Rectal smooth muscle tissue (tissue), 1 donor: ENCODE results near the gene ADGRL3.

Source experiments
- H3K27ac ChIP-seq: one replicate; pipeline ENCODE4 v1.7.0; 2013; ENCODE audit warnings: low read depth, low read length, inconsistent platforms
- H3K27me3 ChIP-seq: one replicate; pipeline ENCODE4 v1.7.0; 2013; ENCODE audit warnings: low read length; ENCODE audit not compliant: control insufficient read depth, insufficient read depth
- H3K36me3 ChIP-seq: one replicate; pipeline ENCODE4 v1.7.0; 2013; ENCODE audit warnings: low read length; ENCODE audit not compliant: control insufficient read depth, insufficient read depth
- H3K4me1 ChIP-seq: one replicate; pipeline ENCODE4 v1.7.0; 2013; ENCODE audit warnings: low read length; ENCODE audit not compliant: control insufficient read depth, insufficient read depth
- H3K4me3 ChIP-seq: one replicate; pipeline ENCODE4 v1.7.0; 2013; ENCODE audit warnings: low read length
- H3K9ac ChIP-seq: one replicate; pipeline ENCODE4 v1.7.0; 2013; ENCODE audit warnings: low read length

The ADGRL3 gene

DNA sequence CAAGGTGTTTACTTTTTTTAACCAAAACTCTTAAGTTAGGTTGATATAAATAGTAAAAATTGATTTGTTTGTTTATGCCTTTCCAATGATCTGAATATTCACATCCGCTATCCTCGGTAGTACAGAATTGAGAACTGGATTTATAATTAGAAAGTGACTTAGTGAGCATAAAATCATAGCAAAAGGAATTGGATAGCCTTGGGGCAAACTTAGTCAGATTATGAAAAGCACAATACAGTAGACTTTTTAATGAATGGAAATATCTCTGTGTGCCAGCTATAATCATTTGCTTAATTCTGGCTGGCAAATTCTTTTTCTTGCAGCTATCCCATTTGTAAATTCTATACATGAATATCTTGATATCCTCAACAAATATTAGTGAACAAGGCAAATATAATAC lies 713.5 kb downstream of the ADGRL3 start:
- no peak overlapping the region for H3K9ac ChIP-seq

GRCh38 chr4:61915501-61915900 lies 715.4 kb downstream of the ADGRL3 start:
- Histone ChIP-seq H3K4me1 (no peaks in the 10 kb centered on the region), H3K27me3 (no peaks in the 10 kb centered on the region), H3K36me3 (no peaks in the 10 kb centered on the region), H3K27ac (no peak overlapping the region), H3K9ac (no peak overlapping the region), H3K4me3 (no peak overlapping the region)

More for the DNA sequence above, 713.5 kb downstream of the ADGRL3 start:
- Histone ChIP-seq H3K27ac (no peak overlapping the region), H3K4me3 (no peak overlapping the region), H3K27me3 (no peaks in the 10 kb centered on the region), H3K36me3 (no peaks in the 10 kb centered on the region), H3K4me1 (no peaks in the 10 kb centered on the region)

DNA sequence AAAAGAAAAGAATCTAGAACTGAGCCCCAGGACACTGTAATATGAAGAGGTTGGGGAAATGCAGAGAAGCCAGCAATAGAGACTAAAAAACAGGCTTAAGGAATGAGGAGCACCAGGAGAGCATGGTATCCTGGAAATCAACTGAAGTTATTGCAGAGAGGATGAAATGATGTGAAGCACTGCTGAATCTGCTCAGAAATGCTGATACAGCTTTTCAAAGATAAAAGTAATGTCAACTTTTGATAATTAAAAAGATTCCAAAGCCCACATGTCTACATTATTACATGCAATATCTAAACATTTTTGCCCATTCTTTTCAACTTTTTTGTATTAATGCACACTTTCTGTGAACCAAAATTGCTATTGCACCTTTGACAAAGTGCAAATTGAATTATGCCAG lies 718.4 kb downstream of the ADGRL3 start:
- Histone ChIP-seq H3K27me3 (no peaks in the 10 kb centered on the region), H3K4me1 (no peaks in the 10 kb centered on the region), H3K36me3 (no peaks in the 10 kb centered on the region), H3K27ac (no peak overlapping the region), H3K9ac (no peak overlapping the region), H3K4me3 (no peak overlapping the region)

DNA sequence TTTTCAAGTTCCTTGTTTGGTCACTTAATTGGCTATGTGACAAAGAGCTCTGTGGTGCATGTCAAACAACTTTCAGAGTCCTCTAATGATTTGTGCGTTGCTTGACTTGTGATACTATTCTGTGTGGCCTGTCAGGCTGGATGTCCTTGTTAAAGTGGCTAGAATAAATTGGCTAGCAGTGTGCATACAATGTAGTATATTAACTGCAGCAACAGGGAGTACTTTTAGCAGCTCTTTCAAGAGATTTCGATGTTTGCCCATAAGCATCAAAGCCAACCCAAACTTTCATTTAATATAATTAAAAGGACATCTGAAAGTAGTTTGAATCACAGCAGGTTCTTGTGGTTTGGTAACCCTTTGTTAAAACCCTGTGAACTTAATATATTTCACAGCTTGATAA lies 718.9 kb downstream of the ADGRL3 start:
- H3K36me3 ChIP-seq: no peaks in the 10 kb centered on the region
- H3K4me1 ChIP-seq: no peaks in the 10 kb centered on the region
- no peak overlapping the region for H3K4me3 ChIP-seq
- H3K27ac ChIP-seq: no peak overlapping the region
- H3K27me3 ChIP-seq: no peaks in the 10 kb centered on the region
- no peak overlapping the region for H3K9ac ChIP-seq

DNA sequence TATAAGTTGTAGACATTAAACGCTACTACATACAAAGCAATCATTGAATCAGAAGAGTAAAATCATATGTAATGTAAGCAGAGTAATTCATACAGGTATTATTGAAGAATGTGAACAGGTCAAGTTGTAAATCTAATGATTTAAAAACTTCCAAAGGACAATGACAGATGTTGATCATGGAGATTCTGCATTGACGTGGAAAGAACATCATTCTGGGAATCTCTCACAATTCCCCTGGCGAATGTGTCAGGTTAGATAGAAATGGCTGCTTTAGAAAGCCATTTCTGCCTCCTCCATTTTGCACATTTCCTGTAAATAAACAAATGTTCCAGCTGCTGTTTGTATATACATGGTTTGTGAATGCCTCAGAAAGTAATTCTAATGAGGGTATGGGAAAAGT lies 719.4 kb downstream of the ADGRL3 start:
- Histone ChIP-seq H3K27ac (no peak overlapping the region), H3K4me1 (no peaks in the 10 kb centered on the region), H3K9ac (no peak overlapping the region), H3K36me3 (no peaks in the 10 kb centered on the region), H3K27me3 (no peaks in the 10 kb centered on the region), H3K4me3 (no peak overlapping the region)

DNA sequence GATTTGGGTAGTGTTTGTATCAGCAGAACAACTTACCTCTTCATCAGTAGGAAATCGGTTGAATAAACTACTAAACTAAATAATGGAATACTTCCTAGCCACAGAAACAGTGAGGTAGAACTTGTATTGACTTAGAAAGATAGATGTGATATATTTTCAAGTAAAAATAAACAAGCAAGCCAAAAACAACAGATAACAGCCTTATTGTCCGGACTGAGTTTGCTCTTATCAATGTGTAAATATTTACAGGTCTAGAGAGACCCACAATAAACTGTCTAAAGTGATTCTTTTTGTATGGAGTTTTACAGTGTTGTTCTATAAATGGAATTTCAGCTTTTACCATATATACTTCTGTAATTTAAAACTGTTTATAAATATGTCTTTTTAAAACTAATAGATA lies 721.8 kb downstream of the ADGRL3 start:
- Histone ChIP-seq H3K4me3 (no peak overlapping the region), H3K36me3 (no peaks in the 10 kb centered on the region), H3K27ac (no peak overlapping the region), H3K9ac (no peak overlapping the region), H3K27me3 (no peaks in the 10 kb centered on the region), H3K4me1 (no peaks in the 10 kb centered on the region)

- Histone ChIP-seq H3K4me3 (no peak overlapping the region), H3K9ac (no peak overlapping the region), H3K36me3 (no peaks in the 10 kb centered on the region), H3K27ac (no peak overlapping the region), H3K27me3 (no peaks in the 10 kb centered on the region), H3K4me1 (no peaks in the 10 kb centered on the region)
These were observed 722.6 kb downstream of the ADGRL3 start for GRCh38 chr4:61922766-61923165.

DNA sequence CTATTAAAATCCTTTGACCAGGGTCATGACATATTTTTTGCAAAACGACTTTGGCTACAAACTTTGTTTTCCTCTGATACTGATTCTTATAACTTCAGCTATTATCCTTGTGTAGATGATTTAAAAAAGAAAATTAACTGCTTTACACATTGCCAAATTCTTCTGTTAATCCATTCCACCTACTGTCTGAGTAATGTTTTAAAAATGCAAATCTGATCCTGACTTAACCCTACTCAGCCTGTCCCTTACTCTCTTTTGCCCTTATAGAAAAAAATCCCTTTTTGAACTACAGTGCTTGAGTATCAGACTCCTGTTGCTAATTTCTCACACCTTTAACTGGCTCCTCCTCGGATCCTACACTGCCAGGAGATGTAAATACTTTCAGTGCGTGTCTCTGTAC lies 723.1 kb downstream of the ADGRL3 start:
- H3K36me3 ChIP-seq: no peaks in the 10 kb centered on the region
- no peaks in the 10 kb centered on the region for H3K4me1 ChIP-seq
- H3K27ac ChIP-seq: no peak overlapping the region
- no peaks in the 10 kb centered on the region for H3K27me3 ChIP-seq
- H3K4me3 ChIP-seq: no peak overlapping the region
- no peak overlapping the region for H3K9ac ChIP-seq

DNA sequence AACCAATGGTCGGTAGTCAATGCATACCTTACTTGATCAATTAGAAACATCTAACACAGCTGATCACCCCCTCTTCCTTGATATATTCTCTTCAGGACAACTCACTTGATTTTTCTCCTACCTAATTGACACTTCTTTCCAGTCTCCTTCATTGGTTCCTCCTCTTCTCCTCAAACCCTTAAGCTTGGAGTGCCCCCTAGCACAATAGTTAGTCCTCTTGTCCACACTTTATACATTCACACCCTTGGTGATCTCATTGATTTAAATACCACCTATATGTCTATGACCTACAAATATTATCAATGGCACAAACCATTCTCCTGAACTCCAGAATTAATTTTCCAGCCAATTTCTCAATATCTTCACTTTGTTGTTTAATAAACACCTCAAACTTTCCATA lies 724.0 kb downstream of the ADGRL3 start:
- no peak overlapping the region for H3K27ac ChIP-seq
- no peaks in the 10 kb centered on the region for H3K27me3 ChIP-seq
- H3K4me1 ChIP-seq: no peaks in the 10 kb centered on the region
- H3K36me3 ChIP-seq: no peaks in the 10 kb centered on the region
- H3K9ac ChIP-seq: no peak overlapping the region
- no peak overlapping the region for H3K4me3 ChIP-seq

DNA sequence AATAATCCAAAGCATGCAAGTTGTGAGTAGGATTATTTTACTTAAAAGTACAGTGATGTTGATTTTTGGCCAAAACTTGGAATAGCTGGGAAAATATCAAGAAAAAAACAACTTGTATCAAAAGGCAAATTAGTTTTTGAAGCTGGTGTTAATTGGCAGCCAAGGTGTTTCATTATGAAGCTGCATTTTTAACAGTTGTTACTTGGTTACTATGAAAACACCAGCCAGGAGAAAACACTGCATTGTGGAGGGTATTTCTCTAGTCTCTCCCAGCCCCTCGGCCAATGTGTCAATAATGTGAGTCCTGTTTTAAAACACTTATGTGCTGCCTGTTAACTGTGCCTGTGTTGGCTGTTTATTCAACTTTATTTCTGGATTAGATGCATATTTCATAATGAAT lies 733.4 kb downstream of the ADGRL3 start:
- no peaks in the 10 kb centered on the region for H3K4me1 ChIP-seq
- H3K4me3 ChIP-seq: no peak overlapping the region
- H3K36me3 ChIP-seq: no peaks in the 10 kb centered on the region
- no peak overlapping the region for H3K27ac ChIP-seq
- H3K27me3 ChIP-seq: no peaks in the 10 kb centered on the region
- no peak overlapping the region for H3K9ac ChIP-seq

- Histone ChIP-seq H3K4me1 (no peaks in the 10 kb centered on the region), H3K27me3 (no peaks in the 10 kb centered on the region), H3K36me3 (no peaks in the 10 kb centered on the region), H3K9ac (no peak overlapping the region), H3K27ac (no peak overlapping the region), H3K4me3 (no peak overlapping the region)
These were observed 734.1 kb downstream of the ADGRL3 start for GRCh38 chr4:61934198-61934597.

GRCh38 chr4:61938250-61938846 lies 738.2 kb downstream of the ADGRL3 start:
- Histone ChIP-seq H3K27me3 (no peaks in the 10 kb centered on the region), H3K9ac (no peak overlapping the region), H3K36me3 (no peaks in the 10 kb centered on the region), H3K4me3 (no peak overlapping the region), H3K27ac (no peak overlapping the region), H3K4me1 (no peaks in the 10 kb centered on the region)

DNA sequence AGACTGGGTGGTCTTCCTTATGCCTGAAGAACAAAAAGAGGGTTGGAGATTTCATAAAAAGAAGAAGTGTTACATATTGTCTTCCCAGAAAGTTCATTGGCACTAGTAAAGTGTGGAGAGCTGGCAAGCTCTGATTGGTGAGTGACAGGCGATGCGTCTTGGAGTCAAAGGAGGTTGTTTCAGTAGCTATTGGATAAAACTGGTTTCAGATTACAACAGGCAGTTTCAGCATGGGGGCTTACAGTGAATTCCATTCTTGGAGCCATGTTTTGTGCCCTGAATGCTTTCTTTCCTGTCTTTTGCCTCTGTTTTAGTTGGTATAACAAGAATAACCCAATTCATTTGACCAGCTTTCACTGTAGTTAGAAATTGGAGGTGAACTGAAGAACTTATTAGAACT lies 750.5 kb downstream of the ADGRL3 start:
- no peaks in the 10 kb centered on the region for H3K27me3 ChIP-seq
- no peaks in the 10 kb centered on the region for H3K4me1 ChIP-seq
- H3K9ac ChIP-seq: no peak overlapping the region
- no peak overlapping the region for H3K4me3 ChIP-seq
- H3K36me3 ChIP-seq: no peaks in the 10 kb centered on the region
- H3K27ac ChIP-seq: no peak overlapping the region
